OCI-LY1 (cell line): ENCODE data around the gene POPDC3.

Experiments used
- H2AFZ ChIP-seq: fragments of 200-600 bp; sonication (generic), shearing (Covaris generic); 2 replicates; pipeline ENCODE4 v1.6.0; 2014; ENCODE audit warnings: antibody characterized with exemption, mild to moderate bottlenecking, low read length
- H3F3A ChIP-seq: fragments of 200-600 bp; sonication (generic), shearing (Covaris generic); 2 replicates; pipeline ENCODE4 v1.6.0; 2014; ENCODE audit warnings: mild to moderate bottlenecking, antibody characterized with exemption, low read length, moderate library complexity; ENCODE audit not compliant: insufficient read depth
- H3K27ac ChIP-seq: fragments of 200-600 bp; sonication (generic); 2 replicates; pipeline ENCODE4 v1.5.1; 2014; ENCODE audit warnings: low read length, mixed run types, mild to moderate bottlenecking, low read depth; ENCODE audit not compliant: poor library complexity, severe bottlenecking
- H3K27me3 ChIP-seq: fragments of 200-600 bp; sonication (generic); 2 replicates; pipeline ENCODE4 v1.6.0; 2014; ENCODE audit warnings: antibody characterized with exemption, mild to moderate bottlenecking, low read length, moderate library complexity; ENCODE audit not compliant: insufficient read depth
- H3K36me3 ChIP-seq: fragments of 200-600 bp; sonication (generic); 2 replicates; pipeline ENCODE4 v1.6.1; 2014; ENCODE audit warnings: mild to moderate bottlenecking, antibody characterized with exemption, low read length, moderate library complexity, mixed read lengths; ENCODE audit not compliant: insufficient read depth
- H3K4me1 ChIP-seq: fragments of 200-600 bp; sonication (generic); 2 replicates; pipeline ENCODE4 v1.5.1; 2014; ENCODE audit warnings: mild to moderate bottlenecking, low read length, moderate library complexity; ENCODE audit not compliant: insufficient read depth, severe bottlenecking
- H3K4me2 ChIP-seq: fragments of 200-600 bp; sonication (generic), shearing (Covaris generic); 2 replicates; pipeline ENCODE4 v1.6.1; 2014; ENCODE audit warnings: low read length
- H3K4me3 ChIP-seq: fragments of 200-600 bp; sonication (generic); 2 replicates; pipeline ENCODE4 v1.5.1; 2014; ENCODE audit warnings: low read length, low read depth, mild to moderate bottlenecking, mixed read lengths; ENCODE audit not compliant: poor library complexity, severe bottlenecking
- H3K79me2 ChIP-seq: fragments of 200-600 bp; shearing (Covaris generic); 2 replicates; pipeline ENCODE4 v1.6.1; 2016; ENCODE audit warnings: mixed run types, low read length, mixed read lengths; ENCODE audit not compliant: insufficient read depth
- H3K9ac ChIP-seq: fragments of 200-600 bp; sonication (generic), shearing (Covaris generic); 2 replicates; pipeline ENCODE4 v1.6.1; 2014; ENCODE audit warnings: mild to moderate bottlenecking, low read length, mixed read lengths
- H3K9me2 ChIP-seq: fragments of 200-600 bp; sonication (generic), shearing (Covaris generic); 2 replicates; pipeline ENCODE4 v1.6.1; 2014; ENCODE audit warnings: low read depth, mild to moderate bottlenecking, low read length, mixed read lengths
- H3K9me3 ChIP-seq: fragments of 200-600 bp; shearing (Covaris generic); 2 replicates; pipeline ENCODE4 v1.6.1; 2014; ENCODE audit warnings: low read length, mixed read lengths
- H4K20me1 ChIP-seq: fragments of 200-600 bp; sonication (generic), shearing (Covaris generic); 2 replicates; pipeline ENCODE4 v1.6.0; 2016; ENCODE audit warnings: mild to moderate bottlenecking, low read length; ENCODE audit not compliant: insufficient read depth
- CTCF ChIP-seq: fragments of 200-600 bp; sonication (generic), shearing (Covaris generic); IDR thresholded peaks from 2 replicates; pipeline ENCODE4 v1.5.1; 2017; ENCODE audit warnings: mild to moderate bottlenecking, antibody characterized with exemption, low read length, moderate library complexity, mixed read lengths
- EZH2 ChIP-seq: fragments of 200-600 bp; sonication (generic), shearing (Covaris generic); IDR thresholded peaks from 2 replicates; pipeline ENCODE4 v1.8.0; 2017; ENCODE audit warnings: borderline replicate concordance, mixed run types, mild to moderate bottlenecking, antibody characterized with exemption, low read length, moderate library complexity, mixed read lengths

The POPDC3 gene

GRCh38 chr6:105164418-105164817 lies 15.4 kb downstream of the POPDC3 start:
- Histone ChIP-seq H3F3A (no peaks in the 10 kb centered on the region), H3K9me2 (no peaks in the 10 kb centered on the region), H3K36me3 (no peaks in the 10 kb centered on the region), H2AFZ (no peak overlapping the region), H3K9ac (no peak overlapping the region), H3K9me3 (no peaks in the 10 kb centered on the region), H4K20me1 (no peaks in the 10 kb centered on the region), H3K27ac (no peak overlapping the region), H3K4me2 (no peak overlapping the region), H3K4me3 (no peak overlapping the region), H3K27me3 (no peaks in the 10 kb centered on the region), H3K79me2 (no peaks in the 10 kb centered on the region), H3K4me1 (no peaks in the 10 kb centered on the region)
- TF ChIP-seq CTCF (no peak), EZH2 (no peak)

- Histone ChIP-seq H3K9me2 (no peaks in the 10 kb centered on the region), H2AFZ (no peak overlapping the region), H3K27me3 (no peaks in the 10 kb centered on the region), H3F3A (no peaks in the 10 kb centered on the region), H3K9ac (no peak overlapping the region), H3K4me2 (no peak overlapping the region), H3K4me1 (no peaks in the 10 kb centered on the region), H3K9me3 (no peaks in the 10 kb centered on the region), H3K36me3 (no peaks in the 10 kb centered on the region), H3K4me3 (no peak overlapping the region), H3K27ac (no peak overlapping the region), H4K20me1 (no peaks in the 10 kb centered on the region), H3K79me2 (no peaks in the 10 kb centered on the region)
- TF ChIP-seq CTCF (no peak), EZH2 (no peak)
Observed at GRCh38 chr6:105163183-105163582, 16.6 kb downstream of the POPDC3 start.

- Histone ChIP-seq H3K9ac (no peak overlapping the region), H3K9me3 (no peaks in the 10 kb centered on the region), H3K27me3 (no peaks in the 10 kb centered on the region), H3K79me2 (no peaks in the 10 kb centered on the region), H2AFZ (no peak overlapping the region), H3F3A (no peaks in the 10 kb centered on the region), H3K27ac (no peak overlapping the region), H4K20me1 (no peaks in the 10 kb centered on the region), H3K4me1 (no peaks in the 10 kb centered on the region), H3K4me3 (no peak overlapping the region), H3K36me3 (no peaks in the 10 kb centered on the region), H3K4me2 (no peak overlapping the region), H3K9me2 (no peaks in the 10 kb centered on the region)
- TF ChIP-seq CTCF (no peak), EZH2 (no peak)
Observed at GRCh38 chr6:105162377-105162776, 17.4 kb downstream of the POPDC3 start.
